Measurements from ENCODE around the gene MDFI. TPM values are rescaled to one million over a fixed set of nuclear protein-coding genes. Genes with fewer than 3 reads are reported as not detected.

MDFI gene
- total RNA-seq, 1 experiment from 2014 or later: 86.2 TPM

DNA sequence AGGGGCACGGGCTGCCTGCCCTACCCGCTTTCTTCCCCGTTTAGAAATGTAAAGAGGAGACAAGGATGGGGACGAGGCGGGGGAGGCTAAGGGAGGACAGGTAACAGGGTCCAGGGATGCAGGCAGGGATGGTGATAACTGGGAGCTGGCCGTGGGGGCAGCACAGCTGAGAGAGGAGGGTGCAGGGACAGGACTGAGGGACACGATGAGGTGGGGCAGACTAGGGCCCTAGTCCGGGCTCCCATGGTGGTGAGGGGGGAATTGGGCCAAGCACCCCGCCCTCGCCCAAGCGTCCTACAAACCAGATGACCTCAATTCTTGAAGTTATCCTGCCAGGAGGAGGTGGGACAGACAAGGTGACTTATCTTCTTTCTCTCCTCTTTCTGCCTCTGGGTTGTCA lies 44.4 kb upstream of the MDFI start:
- Mint-ChIP-seq H3K9me3 (no peaks in the 10 kb centered on the region), H3K4me1 (peaks cover 37% of the 10 kb centered on the region), H3K4me3 (no peak overlapping the region), H3K36me3 (no peaks in the 10 kb centered on the region; the same call in 1 of the 2 replicates), H3K27me3 (ENCODE audit: low read depth) (peaks cover 7% of the 10 kb centered on the region; the same call in 1 of the 2 replicates), H3K27ac (no peak overlapping the region)
- CTCF ChIA-PET: interaction anchor here (1.5 to 2.3 kb wide), 2 partner anchors 33 to 220 kb away, joined by 4 to 6 read pairs; no protein-coding TSS in a partner anchor
- no peak for DNase-seq (ENCODE audit: low spot score)
- TF ChIP-seq TEAD1 (CRISPR knock-in tag; IDR thresholded peaks at IDR 0.05): no peak
- TF ChIP-seq IRF1 (CRISPR knock-in tag; IDR thresholded peaks at IDR 0.05): no peak
- TF ChIP-seq NR2C2 (CRISPR knock-in tag; IDR thresholded peaks at IDR 0.05): no peak
- TF ChIP-seq GABPB1 (CRISPR knock-in tag; IDR thresholded peaks at IDR 0.05): no peak
- TF ChIP-seq E2F5 (CRISPR knock-in tag; IDR thresholded peaks at IDR 0.05): no peak
- TF ChIP-seq ATF1 (CRISPR knock-in tag; IDR thresholded peaks at IDR 0.05): no peak
- TF ChIP-seq JUN (CRISPR knock-in tag; IDR thresholded peaks at IDR 0.05): no peak
- TF ChIP-seq MXD4 (CRISPR knock-in tag; IDR thresholded peaks at IDR 0.05; ENCODE audit: borderline replicate concordance): no peak
- no peak for TF ChIP-seq SP1 (CRISPR knock-in tag; conservative IDR thresholded peaks at IDR 0.05)
- TF ChIP-seq ZNF138 (CRISPR knock-in tag; conservative IDR thresholded peaks at IDR 0.05): no peak
- no peak for TF ChIP-seq ETV6 (CRISPR knock-in tag; IDR thresholded peaks at IDR 0.05)
- no peak for TF ChIP-seq CREB1 (CRISPR knock-in tag; IDR thresholded peaks at IDR 0.05)
- TF ChIP-seq CTCF (IDR thresholded peaks at IDR 0.05): no peak
- TF ChIP-seq, protein P1, sequence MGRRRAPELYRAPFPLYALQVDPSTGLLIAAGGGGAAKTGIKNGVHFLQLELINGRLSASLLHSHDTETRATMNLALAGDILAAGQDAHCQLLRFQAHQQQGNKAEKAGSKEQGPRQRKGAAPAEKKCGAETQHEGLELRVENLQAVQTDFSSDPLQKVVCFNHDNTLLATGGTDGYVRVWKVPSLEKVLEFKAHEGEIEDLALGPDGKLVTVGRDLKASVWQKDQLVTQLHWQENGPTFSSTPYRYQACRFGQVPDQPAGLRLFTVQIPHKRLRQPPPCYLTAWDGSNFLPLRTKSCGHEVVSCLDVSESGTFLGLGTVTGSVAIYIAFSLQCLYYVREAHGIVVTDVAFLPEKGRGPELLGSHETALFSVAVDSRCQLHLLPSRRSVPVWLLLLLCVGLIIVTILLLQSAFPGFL (CRISPR knock-in tag; IDR thresholded peaks at IDR 0.05; ENCODE audit: borderline replicate concordance): no peak
- TF ChIP-seq, protein P2, sequence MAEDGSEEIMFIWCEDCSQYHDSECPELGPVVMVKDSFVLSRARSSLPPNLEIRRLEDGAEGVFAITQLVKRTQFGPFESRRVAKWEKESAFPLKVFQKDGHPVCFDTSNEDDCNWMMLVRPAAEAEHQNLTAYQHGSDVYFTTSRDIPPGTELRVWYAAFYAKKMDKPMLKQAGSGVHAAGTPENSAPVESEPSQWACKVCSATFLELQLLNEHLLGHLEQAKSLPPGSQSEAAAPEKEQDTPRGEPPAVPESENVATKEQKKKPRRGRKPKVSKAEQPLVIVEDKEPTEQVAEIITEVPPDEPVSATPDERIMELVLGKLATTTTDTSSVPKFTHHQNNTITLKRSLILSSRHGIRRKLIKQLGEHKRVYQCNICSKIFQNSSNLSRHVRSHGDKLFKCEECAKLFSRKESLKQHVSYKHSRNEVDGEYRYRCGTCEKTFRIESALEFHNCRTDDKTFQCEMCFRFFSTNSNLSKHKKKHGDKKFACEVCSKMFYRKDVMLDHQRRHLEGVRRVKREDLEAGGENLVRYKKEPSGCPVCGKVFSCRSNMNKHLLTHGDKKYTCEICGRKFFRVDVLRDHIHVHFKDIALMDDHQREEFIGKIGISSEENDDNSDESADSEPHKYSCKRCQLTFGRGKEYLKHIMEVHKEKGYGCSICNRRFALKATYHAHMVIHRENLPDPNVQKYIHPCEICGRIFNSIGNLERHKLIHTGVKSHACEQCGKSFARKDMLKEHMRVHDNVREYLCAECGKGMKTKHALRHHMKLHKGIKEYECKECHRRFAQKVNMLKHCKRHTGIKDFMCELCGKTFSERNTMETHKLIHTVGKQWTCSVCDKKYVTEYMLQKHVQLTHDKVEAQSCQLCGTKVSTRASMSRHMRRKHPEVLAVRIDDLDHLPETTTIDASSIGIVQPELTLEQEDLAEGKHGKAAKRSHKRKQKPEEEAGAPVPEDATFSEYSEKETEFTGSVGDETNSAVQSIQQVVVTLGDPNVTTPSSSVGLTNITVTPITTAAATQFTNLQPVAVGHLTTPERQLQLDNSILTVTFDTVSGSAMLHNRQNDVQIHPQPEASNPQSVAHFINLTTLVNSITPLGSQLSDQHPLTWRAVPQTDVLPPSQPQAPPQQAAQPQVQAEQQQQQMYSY (CRISPR knock-in tag; IDR thresholded peaks at IDR 0.05): no peak
- TF ChIP-seq ZNF416 (CRISPR knock-in tag; IDR thresholded peaks at IDR 0.05): no peak
- TF ChIP-seq RORB (CRISPR knock-in tag; IDR thresholded peaks at IDR 0.05): no peak
- no peak for TF ChIP-seq SOX15 (CRISPR knock-in tag; IDR thresholded peaks at IDR 0.05)
- TF ChIP-seq E2F4 (CRISPR knock-in tag; IDR thresholded peaks at IDR 0.05; ENCODE audit: borderline replicate concordance, low read depth): no peak
- no peak for ATAC-seq
- POLR2A ChIA-PET: no interaction called here
